Stimulated activated CD4-positive, alpha-beta T cell treated with anti-CD3 and anti-CD28 coated beads, Interleukin-4, amount 100 ng/mL, for 1 hour (primary cell): ENCODE data around the gene THAP11.

Experiments
- DNase-seq: peaks from one replicate; pipeline ENCODE4 v3.0.0-alpha.2; 2020

Gene THAP11

DNA sequence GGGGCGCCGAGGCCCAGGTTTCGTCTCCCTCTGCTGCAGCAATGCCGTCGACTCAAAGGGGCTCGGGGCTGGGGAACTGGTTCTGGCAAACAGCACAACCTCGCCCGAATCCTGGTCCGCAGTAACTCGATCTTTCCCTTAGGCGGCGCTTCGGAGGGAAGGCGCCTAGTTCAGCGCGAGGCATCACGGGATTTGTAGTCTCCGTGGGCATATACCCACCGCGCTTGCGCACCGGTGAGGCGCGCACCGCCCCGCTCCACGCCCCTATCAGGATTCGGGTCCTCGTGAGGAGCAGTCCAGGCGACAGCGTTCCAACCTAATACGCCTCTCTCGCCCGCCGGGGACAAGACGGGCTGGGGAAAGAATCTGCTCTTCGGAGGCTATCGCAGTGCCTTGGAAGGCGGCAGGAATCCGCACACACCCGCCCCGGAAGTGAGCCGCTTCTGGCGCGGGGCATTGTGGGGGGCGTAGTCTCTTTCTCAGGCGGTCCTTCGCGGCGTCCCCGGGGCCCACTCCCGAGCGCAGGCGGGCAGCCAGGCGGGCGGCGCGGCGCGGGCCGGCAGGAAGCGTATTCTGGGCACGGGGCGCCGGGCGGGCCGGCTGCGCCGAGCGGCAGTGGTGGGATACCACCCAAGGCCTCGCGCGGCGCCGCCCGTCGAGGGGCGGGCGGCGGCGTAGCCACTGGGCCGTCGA is at the start of gene THAP11:
Gene THAP11 (plus strand): TSS at position 505 of the 693 bp plus-strand sequence. CDS start 235 bp downstream, outside the sequence.
- peak; percentile 92 for DNase-seq

DNA sequence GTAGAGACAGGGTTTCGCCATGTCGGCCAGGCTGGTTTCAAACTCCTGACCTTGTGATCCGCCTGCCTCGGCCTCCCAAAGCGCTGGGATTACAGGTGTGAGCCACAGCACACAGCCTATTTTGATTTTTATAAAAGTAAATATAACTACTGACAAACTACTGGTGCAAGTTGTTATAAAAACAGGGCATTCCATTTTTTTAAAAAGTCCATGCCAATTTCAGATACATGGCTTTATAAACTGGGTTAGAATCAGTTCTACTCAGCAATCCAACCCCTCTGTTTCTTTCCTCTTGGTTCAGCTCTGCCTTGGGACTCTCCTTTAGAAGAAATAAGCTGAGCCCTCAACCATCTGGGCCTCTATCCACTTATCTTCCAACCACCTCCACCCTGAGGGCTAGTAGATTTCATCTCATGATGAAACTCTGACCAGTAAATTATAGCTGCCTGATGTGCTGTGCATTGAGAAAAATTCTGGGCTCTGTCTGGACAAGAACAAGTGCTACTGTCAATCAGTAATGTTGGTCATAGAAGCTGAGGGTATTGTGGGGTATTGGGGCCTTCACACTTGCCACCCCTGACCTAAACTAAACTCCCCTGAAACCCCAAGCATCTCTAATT is 45.9 kb upstream of the THAP11 start:
- no peak for DNase-seq

GRCh38 chr16:67800338-67800926 is 41.7 kb upstream of the THAP11 start:
- DNase-seq = no peak

DNA sequence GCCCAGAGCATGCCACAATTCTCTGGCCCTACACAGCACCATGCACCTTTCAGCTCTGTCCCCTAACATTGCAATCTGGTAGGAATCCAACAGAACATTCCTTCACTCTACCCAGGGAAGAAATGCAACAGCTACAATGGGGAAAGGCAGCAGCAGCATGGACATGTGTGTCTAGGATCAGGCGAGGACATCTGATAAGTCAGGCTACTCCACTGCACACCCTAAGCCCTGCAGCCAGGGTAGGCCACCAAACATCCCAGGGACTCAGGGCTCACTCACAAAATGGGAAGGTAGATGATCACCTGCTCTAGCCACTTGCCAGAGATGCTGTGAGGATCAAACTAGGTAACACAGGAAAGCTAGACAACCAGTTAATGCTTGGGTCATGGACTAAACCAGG is 40.9 kb upstream of the THAP11 start:
- no peak for DNase-seq

DNA sequence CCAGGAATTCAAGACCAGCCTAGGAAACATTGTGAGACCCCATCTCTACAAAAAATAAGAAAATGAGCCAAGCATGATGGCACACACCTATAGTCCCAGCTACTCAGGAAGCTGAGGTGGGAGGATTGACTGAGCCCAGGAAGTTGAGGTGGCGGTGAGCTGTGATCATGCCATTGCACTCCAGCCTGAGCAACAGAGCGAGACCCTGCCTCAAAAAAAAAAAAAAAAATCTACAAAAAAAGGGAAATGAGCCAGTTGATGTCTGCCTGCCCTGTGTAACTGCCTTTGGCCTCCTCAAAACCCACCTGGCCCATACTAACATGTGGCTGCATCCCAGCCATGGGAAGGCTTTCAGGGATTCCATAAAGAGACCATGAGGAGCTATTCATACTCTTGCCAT is 40.2 kb upstream of the THAP11 start:
- peak; percentile 16 for DNase-seq

GRCh38 chr16:67803894-67804293 is 38.2 kb upstream of the THAP11 start:
- DNase-seq = no peak

DNA sequence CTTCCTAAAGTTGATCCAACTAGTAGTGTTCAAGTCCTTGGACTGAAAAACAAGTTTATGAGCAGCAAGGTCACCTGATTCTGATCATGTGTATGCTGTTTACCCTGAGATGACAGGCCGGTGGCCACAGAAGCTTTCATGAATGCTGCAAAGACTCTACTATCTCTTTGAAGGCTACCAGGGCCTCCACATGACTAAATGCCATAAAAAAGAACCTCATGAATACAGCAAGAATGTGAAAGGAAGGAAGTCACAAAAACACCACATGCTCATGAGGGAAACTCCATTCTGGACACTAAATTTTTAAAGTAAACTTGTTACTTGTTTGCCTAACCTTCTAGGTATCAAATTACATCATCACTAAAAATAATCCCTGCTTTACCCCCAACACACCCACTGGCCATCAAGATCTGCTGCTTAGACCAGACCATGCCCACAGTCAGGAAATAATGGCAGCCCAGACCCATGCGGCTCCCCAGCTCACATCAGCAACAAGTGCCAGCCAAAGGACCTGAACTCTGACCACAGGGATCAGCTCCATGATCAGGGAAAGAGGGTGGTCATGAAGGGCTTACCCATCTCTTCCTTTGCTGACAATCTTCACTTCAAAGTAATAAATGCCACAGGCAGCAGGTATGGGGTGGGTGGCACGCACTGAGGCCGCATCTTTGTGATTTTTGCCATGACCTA is 37.1 kb upstream of the THAP11 start:
- no peak for DNase-seq

DNA sequence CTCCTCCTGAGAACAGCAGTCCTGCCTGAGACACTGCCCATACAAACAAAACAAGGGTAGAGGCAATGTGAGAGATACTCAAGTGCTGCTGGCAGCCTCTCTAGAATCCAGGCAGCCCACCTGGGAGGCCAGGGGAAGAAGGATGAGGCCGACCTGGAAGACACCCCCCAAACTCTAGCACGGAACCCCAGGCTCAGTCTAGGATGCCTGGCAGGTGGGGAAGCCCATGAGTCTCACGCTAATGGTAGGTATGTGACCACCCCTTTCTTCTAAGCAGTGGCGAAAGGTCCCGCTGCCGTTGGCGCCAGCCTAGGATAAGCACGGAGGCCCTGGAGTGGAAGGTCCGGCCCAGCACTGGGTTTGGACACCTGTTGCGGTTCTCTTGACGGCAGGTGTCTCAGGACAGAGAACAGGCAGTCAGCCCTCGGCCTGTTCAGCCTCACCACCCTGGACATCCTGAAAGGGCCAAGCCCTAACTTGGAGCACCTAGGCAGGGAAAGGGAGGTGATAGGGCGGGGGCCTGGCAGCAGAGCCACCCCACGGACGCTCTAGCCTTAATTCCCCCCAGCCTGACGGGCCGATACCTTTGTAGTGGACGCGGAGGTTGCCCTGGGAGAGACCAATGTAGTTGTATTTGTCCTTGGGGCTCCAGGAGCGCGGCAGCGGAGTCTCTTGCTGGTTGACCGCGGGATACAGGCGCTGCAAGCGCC is 36.2 kb upstream of the THAP11 start:
- DNase-seq = no peak

GRCh38 chr16:67806428-67807147 is 35.5 kb upstream of the THAP11 start, which contains the start of the genes RANBP10 and TSNAXIP1:
TSS of gene RANBP10 (minus strand) at chr16:67806560. CDS start at chr16:67806536, 24 bp downstream.
TSS of gene TSNAXIP1 (plus strand) at chr16:67806889. CDS start at chr16:67807150, 261 bp downstream.
- peak; percentile 94 for DNase-seq

GRCh38 chr16:67807148-67807682 is 34.9 kb upstream of the THAP11 start:
- DNase-seq = no peak

DNA sequence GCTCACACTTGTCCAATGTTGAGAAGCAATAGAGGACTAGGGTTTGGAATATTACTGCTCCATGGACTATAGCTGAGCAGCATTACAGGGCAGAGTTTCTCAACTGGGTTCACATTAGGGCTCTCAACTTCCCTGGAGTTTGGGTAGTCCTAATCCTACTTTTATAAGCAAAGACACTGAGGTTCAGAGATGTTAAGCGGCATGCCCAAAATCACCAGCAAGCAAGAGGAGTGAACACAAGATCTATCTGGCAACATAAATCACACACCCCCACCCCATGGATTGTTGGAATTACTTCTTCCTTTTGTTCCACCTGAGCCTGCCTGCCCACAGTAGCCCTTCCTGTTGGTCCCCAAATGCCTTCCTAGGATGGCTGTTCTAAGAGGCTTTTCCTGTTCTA is 30.2 kb upstream of the THAP11 start:
- no peak for DNase-seq

- no peak for DNase-seq
Observed at GRCh38 chr16:67814567-67814966, 27.6 kb upstream of the THAP11 start.

- DNase-seq = no peak
Observed at GRCh38 chr16:67820608-67821259, 21.4 kb upstream of the THAP11 start.

- no peak for DNase-seq
Observed at GRCh38 chr16:67822511-67822910, 19.6 kb upstream of the THAP11 start.

DNA sequence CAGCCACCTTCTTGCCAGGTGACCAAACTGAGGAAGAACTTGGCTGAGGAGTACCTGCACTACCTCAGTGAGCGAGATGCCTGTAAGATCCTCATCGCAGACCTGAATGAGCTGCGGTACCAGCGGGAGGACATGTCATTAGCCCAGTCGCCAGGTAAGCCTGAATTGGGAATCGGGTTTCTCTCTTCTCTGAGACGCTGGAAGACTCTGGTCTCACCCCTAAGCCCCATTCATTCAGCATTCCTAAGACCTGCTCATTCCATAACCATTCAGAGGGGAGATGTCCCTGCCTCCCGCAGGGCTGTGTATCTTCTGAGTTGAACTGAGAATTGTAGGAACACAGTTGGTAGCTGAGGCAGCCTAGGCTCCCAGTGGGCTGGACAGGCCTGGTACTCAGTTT is 17.0 kb upstream of the THAP11 start:
- no peak for DNase-seq

DNA sequence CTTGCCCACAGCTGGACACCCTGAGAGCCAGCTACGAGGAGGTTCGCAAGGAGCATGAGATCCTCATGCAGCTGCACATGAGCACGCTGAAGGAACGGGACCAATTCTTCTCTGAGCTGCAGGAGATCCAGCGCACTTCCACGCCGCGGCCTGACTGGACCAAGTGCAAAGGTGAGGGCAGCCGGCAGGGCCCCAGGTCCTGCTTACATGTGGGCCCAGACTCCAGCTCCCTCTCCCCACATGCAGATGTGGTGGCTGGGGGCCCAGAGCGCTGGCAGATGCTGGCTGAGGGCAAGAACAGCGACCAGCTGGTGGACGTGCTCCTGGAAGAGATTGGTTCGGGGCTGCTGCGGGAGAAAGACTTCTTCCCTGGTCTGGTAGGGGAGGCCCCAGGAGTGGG is 16.2 kb upstream of the THAP11 start:
- DNase-seq = no peak

GRCh38 chr16:67828651-67829050 is 13.5 kb upstream of the THAP11 start:
- no peak for DNase-seq

DNA sequence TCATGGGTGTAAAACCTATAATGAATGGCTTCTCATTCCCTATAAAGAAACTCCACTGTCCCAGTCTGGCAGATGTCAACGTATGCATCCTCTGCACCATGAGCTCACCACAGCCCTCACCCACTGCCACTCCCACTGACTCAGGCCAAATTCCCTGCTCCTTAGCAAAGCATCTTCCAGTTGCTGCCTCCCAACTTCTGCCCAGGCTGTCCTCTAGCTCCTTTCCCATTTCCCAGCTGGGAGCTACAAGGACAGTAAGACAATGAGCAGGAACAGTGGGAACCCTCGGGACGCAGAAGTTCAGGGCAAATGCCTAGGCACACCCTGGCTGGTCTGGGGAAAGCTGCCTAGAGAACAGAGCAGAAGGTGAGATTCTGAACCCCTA is 9.1 kb upstream of the THAP11 start:
- no peak for DNase-seq

- peak; percentile 92 for DNase-seq
Observed at GRCh38 chr16:67833415-67834241, 8.5 kb upstream of the THAP11 start.

- DNase-seq = no peak
Observed at GRCh38 chr16:67834242-67834614, 7.9 kb upstream of the THAP11 start.
